Measurements from ENCODE around the gene OTULIN.

DNA sequence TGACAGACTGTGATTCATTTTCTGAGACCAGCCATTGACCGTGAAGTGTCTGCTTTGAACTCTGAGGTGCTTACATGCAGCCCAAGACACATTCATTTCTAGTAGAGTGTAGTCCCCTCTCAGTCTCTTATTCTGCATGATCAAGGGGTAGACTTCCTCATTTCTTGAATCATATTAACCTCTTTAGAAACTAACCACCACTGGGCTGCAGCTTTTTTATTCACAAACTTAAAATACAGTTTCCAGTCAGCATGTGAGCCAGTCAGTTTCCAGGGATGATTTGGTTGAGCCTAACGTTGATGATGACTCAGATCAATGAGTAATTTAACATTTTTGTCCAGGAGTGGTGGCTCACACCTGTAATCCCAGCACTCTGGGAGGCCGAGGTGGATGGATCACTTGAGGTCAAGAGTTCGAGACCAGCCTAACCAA, 59.2 kb downstream of the OTULIN start:
- TF ChIP-seq, protein P1, sequence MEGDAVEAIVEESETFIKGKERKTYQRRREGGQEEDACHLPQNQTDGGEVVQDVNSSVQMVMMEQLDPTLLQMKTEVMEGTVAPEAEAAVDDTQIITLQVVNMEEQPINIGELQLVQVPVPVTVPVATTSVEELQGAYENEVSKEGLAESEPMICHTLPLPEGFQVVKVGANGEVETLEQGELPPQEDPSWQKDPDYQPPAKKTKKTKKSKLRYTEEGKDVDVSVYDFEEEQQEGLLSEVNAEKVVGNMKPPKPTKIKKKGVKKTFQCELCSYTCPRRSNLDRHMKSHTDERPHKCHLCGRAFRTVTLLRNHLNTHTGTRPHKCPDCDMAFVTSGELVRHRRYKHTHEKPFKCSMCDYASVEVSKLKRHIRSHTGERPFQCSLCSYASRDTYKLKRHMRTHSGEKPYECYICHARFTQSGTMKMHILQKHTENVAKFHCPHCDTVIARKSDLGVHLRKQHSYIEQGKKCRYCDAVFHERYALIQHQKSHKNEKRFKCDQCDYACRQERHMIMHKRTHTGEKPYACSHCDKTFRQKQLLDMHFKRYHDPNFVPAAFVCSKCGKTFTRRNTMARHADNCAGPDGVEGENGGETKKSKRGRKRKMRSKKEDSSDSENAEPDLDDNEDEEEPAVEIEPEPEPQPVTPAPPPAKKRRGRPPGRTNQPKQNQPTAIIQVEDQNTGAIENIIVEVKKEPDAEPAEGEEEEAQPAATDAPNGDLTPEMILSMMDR (IDR thresholded peaks at IDR 0.05): no peak
- no peak for TF ChIP-seq ZFX (IDR thresholded peaks at IDR 0.05; ENCODE audit: borderline replicate concordance)

Measured in 22Rv1 (cell line).